GM19193 (cell line): ENCODE data around the gene IL27RA.

ENCODE experiments used
- POLR2A ChIP-seq: IDR thresholded peaks from 4 replicates; pipeline ENCODE4 v1.6.1; 2011; ENCODE audit not compliant: insufficient read depth, insufficient read length; ENCODE audit errors: extremely low read depth

Gene IL27RA

GRCh38 chr19:14063105-14063504 lies 31.5 kb downstream of the IL27RA start:
- no peak for TF ChIP-seq POLR2A

GRCh38 chr19:14066134-14066533 lies 34.6 kb downstream of the IL27RA start:
- no peak for TF ChIP-seq POLR2A

- TF ChIP-seq POLR2A, result no peak
Observed at GRCh38 chr19:14070268-14071050, 38.9 kb downstream of the IL27RA start.

DNA sequence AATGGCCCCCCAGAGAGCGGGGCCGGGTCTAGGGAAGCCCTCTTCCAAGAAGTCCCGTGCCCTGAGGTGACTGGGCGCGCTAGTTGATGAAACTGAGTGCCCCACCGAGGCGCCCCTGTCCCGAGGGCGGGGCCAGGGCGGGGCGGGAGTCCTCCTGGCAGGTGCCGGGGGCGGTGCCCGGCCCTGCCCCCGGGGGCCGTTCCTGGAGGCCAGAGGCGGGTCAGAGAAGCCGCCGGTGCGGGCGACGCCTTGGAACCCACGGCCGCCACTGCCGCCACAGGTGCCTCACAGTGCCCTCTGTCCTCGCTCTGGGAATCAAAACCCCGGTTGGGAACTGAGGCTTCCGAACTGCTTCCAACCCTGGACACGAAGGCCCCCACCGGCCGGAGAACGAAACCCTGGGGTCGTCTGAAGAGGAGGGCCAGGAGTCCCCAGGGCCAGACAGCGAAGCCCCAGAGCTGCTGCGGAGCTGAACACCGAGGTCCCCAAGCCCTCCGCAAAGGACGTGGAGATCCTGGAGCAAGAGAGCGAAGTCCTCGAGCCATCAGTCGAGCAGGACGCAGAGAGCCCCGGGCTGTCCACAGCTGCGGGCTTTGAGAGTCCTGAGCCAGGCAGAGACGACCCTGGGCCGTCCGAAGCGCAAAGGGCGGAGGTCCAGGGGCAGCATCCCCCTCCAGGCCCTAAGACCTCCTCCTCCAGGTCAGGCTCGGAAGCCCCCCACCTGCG lies 41.1 kb downstream of the IL27RA start, which contains the start of gene MISP3:
TSS of gene MISP3 (plus strand) at position 252 of the 726 bp plus-strand sequence. CDS start 524 bp downstream, outside the sequence.
- TF ChIP-seq POLR2A, result no peak

DNA sequence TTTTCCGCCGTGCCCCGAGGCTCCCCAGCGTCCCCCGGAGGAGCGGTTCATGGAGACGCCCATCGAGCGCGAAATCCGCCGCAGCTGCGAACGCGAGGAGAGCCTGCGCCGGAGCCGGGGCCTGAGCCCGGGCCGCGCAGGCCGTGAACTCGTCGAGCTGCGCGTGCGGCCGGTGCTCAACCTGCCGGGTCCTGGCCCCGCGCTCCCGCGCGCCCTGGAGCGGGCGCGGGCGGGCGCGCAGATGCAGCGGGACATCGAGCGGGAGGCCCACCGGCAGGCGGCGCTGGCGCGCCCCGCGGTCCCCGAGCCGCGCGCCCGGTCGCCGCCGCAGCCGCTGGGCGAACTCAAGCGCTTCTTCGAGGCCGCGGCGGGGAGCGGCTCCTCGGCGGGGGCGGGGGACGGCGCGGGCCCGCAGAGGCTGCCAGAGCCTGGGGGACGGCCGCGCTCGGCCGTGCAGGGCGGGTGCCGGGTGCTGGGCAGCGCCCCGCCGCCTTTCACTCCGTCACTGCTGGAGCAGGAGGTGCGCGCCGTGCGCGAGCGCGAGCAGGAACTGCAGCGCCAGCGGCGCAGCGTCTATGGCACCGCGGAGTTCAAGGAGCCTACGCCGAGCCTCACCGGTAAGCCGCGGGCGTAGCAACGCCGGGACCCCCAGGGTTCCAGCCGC lies 41.8 kb downstream of the IL27RA start:
- no peak for TF ChIP-seq POLR2A

GRCh38 chr19:14073925-14074838 lies 42.6 kb downstream of the IL27RA start:
- TF ChIP-seq POLR2A, result no peak

GRCh38 chr19:14078411-14078810 lies 46.8 kb downstream of the IL27RA start:
- TF ChIP-seq POLR2A, result no peak

GRCh38 chr19:14080887-14081796 lies 49.6 kb downstream of the IL27RA start:
- TF ChIP-seq POLR2A, result peak; percentile 79

- TF ChIP-seq POLR2A, result peak; percentile 8
Observed at GRCh38 chr19:14081797-14082674, 50.5 kb downstream of the IL27RA start.

DNA sequence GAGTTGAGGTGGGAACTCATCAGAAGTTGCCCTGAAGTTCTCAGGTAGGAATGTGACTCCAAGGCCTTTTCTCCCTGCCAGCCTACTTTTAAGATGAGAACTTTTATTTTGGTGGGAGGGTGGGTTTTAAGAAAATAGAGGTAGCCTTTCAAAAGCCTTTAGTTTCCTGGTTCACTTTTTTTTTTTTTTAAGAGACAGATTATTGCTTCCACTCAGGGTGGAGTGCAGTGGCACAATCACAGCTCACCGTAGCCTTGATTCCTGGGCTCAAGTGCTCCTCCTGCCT lies 51.1 kb downstream of the IL27RA start:
- no peak for TF ChIP-seq POLR2A

- TF ChIP-seq POLR2A, result peak; percentile 22
Observed at GRCh38 chr19:14085309-14085995, 53.9 kb downstream of the IL27RA start, which contains the start of gene C19orf67. Gene C19orf67 (minus strand): TSS chr19:14085783. CDS start chr19:14085627, 156 bp downstream.

DNA sequence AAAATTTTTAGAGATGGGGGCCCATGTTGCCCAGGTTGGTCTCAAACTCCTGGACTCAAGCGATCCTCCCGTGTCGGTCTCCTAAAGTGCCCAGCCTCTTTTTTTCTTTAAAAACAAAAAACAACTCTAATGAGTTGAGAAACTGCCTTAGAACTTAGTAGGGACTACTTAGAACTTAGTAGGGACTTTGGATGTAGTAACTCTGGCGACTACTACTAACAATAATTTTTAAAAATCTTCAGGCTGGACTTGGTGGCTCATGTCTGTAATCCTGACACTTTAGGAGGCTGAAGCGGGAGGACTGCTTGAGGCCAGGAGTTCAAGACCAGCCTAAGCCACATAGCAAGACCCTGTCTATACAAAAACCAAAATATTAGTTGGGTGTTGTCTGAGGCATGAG lies 54.5 kb downstream of the IL27RA start:
- TF ChIP-seq POLR2A, result no peak

DNA sequence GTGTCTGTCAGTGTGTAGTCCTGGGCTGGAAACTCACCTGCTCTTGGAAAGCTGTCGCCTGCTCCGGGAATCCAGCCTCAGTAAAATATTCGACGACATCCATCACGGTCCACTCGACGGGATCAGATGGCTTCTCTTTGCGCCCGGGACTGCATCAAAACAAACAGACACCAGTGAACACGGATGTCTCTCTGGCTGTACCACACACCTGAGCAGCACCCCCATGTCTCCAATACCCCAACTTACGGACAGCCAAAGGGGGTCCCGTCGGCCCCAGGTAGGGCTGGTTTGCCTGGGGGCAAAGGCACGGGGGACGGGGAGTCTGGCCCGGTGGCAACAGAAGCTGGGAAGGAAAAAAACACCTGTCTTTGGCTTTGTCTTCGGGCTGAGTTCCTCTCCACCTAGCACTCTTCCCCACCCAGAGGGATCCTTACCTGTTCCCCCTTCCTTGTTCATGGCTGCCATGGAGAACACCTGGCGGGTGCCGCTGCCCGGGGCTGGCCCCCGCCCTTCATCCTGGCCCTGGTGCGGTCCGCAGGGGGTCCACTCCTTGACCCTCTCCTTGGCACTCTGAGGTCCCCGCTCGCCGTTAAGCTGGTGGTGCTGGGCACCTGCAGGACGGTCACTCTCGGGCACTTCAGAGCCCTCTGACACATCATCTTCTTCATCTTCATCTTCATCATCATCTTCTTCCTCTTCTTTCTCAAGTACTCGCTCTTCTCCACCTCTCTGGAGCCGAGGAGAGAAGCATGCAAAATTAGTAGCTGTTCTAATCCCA lies 57.3 kb downstream of the IL27RA start:
- no peak for TF ChIP-seq POLR2A
